K562 (cell line): ENCODE data around the gene PLCL1. TPM values are rescaled to one million over a fixed set of nuclear protein-coding genes. Genes with fewer than 3 reads are reported as not detected.

ENCODE experiments used
- ATAC-seq: fragments of 200-7000 bp; cut with Tn5 transposase; 3 replicates; pipeline ENCODE4 v1.9.1; 2020; ENCODE audit warnings: moderate library complexity
- BruUV-seq: library from RNA; stranded (reverse); fragments of 400-500 nt; replicated peaks from 2 replicates; lab custom pipeline; 2021; lab: Mats Ljungman, UMichigan
- CTCF ChIA-PET: fragments of 300-600 bp; formaldehyde crosslinking; extraction: SDS; loops from one replicate; lab custom pipeline; 2021; ENCODE audit warnings: low intra/inter-chr PET ratio; lab: Yijun Ruan, JAX
- POLR2A ChIA-PET: fragments of 300-600, 350-650 bp; sonication (Branson Sonifier 250); formaldehyde crosslinking; extraction: SDS; loops from one replicate; lab custom pipeline; 2021; ENCODE audit warnings: antibody characterized with exemption, inconsistent platforms; lab: Yijun Ruan, JAX
- DNase-seq, 4 experiments: peaks; one replicate each; pipeline versions ENCODE4 v3.0.0 to v3.0.0-alpha.2; 2011 to 2018; ENCODE audit warnings: low spot score in 3 of 4, mixed read lengths in 3 of 4; ENCODE audit errors: extremely low read depth in 1 of 4
- FAIRE-seq: peaks from 2 replicates; lab custom pipeline; 2011; peaks lifted over from hg19 to GRCh38; lab: Jason Lieb, UNC
- H2AFZ ChIP-seq: 2 replicates; pipeline ENCODE4 v1.6.0; 2011; ENCODE audit warnings: low read depth, low read length, control low read depth, inconsistent platforms
- H3K27ac ChIP-seq: fragments of 200-600 bp; 3 replicates; pipeline ENCODE4 v1.8.0; 2011; ENCODE audit warnings: low read depth, mild to moderate bottlenecking, control low read depth, inconsistent platforms, low read length, moderate library complexity, mixed read lengths; ENCODE audit errors: extremely low read depth
- H3K27me3 ChIP-seq, 2 experiments: fragments of 300-600 bp in 1 of 2; 2 replicates in 1 of 2; 3 replicates in 1 of 2; pipeline versions ENCODE4 v1.6.0 to v1.8.0; 2011; ENCODE audit warnings: inconsistent platforms in 2 of 2, low read length in 2 of 2, mild to moderate bottlenecking in 1 of 2, mixed read lengths in 1 of 2, moderate library complexity in 1 of 2; ENCODE audit not compliant: control insufficient read depth in 2 of 2, insufficient read depth in 2 of 2
- H3K36me3 ChIP-seq: fragments of 300-600 bp; 3 replicates; pipeline ENCODE4 v1.8.0; 2011; ENCODE audit warnings: mild to moderate bottlenecking, low read length, inconsistent platforms; ENCODE audit not compliant: control insufficient read depth, insufficient read depth
- H3K4me1 ChIP-seq, 2 experiments: fragments of 200-600 bp in 1 of 2; replicated peaks in 1 of 2; 2 replicates in 1 of 2; 3 replicates in 1 of 2; pipeline versions ENCODE4 v1.5.1 to v1.8.0; 2011; ENCODE audit warnings: inconsistent platforms in 2 of 2, low read length in 2 of 2, mild to moderate bottlenecking in 1 of 2, mixed read lengths in 1 of 2, moderate library complexity in 1 of 2; ENCODE audit not compliant: control insufficient read depth in 2 of 2, insufficient read depth in 2 of 2
- H3K4me2 ChIP-seq: 2 replicates; pipeline ENCODE4 v1.6.1; 2011; ENCODE audit warnings: low read length, control low read depth, inconsistent platforms, mixed read lengths; ENCODE audit not compliant: insufficient read depth
- H3K4me3 ChIP-seq: fragments of 200-600 bp; sonication (generic), shearing (Covaris generic); 2 replicates; pipeline ENCODE4 v1.5.1; 2016; ENCODE audit warnings: control low read depth, inconsistent platforms
- H3K79me2 ChIP-seq: fragments of 200-600 bp; 3 replicates; pipeline ENCODE4 v1.8.0; 2011; ENCODE audit warnings: low read length, inconsistent platforms; ENCODE audit not compliant: control insufficient read depth, insufficient read depth
- H3K9ac ChIP-seq, 2 experiments: 2 replicates each; pipeline versions ENCODE4 v1.6.0 to v1.6.1; 2011; ENCODE audit warnings: low read depth in 2 of 2, low read length in 2 of 2, control low read depth in 1 of 2, inconsistent platforms in 1 of 2, mild to moderate bottlenecking in 1 of 2, mixed read lengths in 1 of 2; ENCODE audit not compliant: insufficient read depth in 1 of 2
- H3K9me1 ChIP-seq: one replicate; pipeline ENCODE4 v1.6.0; 2011; ENCODE audit warnings: inconsistent platforms, mild to moderate bottlenecking, low read length, moderate library complexity; ENCODE audit not compliant: control insufficient read depth, insufficient read depth
- H3K9me3 ChIP-seq: replicated peaks from 2 replicates; pipeline ENCODE4 v1.5.1; 2011; ENCODE audit warnings: low read depth, low read length, inconsistent platforms; ENCODE audit not compliant: control insufficient read depth, insufficient read depth
- H4K20me1 ChIP-seq: replicated peaks from 2 replicates; pipeline ENCODE4 v1.6.1; 2011; ENCODE audit warnings: low read length, inconsistent platforms, mixed read lengths; ENCODE audit not compliant: control insufficient read depth, insufficient read depth
- ATF6 ChIP-seq: sonication (generic); formaldehyde crosslinking; IDR thresholded peaks from 2 replicates; pipeline ENCODE4 v1.4.0; 2020; ENCODE audit warnings: mild to moderate bottlenecking, missing genetic modification reagents
- CHAMP1 ChIP-seq: fragments of 450-650 bp; IDR thresholded peaks from 2 replicates; pipeline ENCODE4 v1.6.1; 2016; ENCODE audit warnings: mild to moderate bottlenecking
- HBP1 ChIP-seq: fragments of 450-650 bp; formaldehyde crosslinking; IDR thresholded peaks from 2 replicates; pipeline ENCODE4 v1.4.0; 2022; ENCODE audit warnings: missing genetic modification characterization
- POLR3A ChIP-seq: IDR thresholded peaks from 2 replicates; pipeline ENCODE4 v1.6.1; 2011; ENCODE audit warnings: borderline replicate concordance, mild to moderate bottlenecking, moderate library complexity; ENCODE audit not compliant: insufficient read length, insufficient read depth; ENCODE audit errors: extremely low read depth
- SAP30 ChIP-seq: fragments of 200-600 bp; sonication (generic); IDR thresholded peaks from 2 replicates; pipeline ENCODE4 v1.6.1; 2012; ENCODE audit warnings: borderline replicate concordance, low read depth, mild to moderate bottlenecking, moderate library complexity, low read length, control low read depth, inconsistent platforms; ENCODE audit not compliant: insufficient read depth, poor library complexity, severe bottlenecking
- SP2 ChIP-seq: IDR thresholded peaks from 2 replicates; pipeline ENCODE4 v1.6.1; 2011; ENCODE audit warnings: mild to moderate bottlenecking, low read depth, low read length, moderate library complexity; ENCODE audit not compliant: poor library complexity, severe bottlenecking; ENCODE audit errors: extremely low read depth
- TCFL5 ChIP-seq: fragments of 250-450 bp; sonication (Bioruptor Pico); conservative IDR thresholded peaks from 2 replicates; pipeline ENCODE4 v1.6.1; 2021; ENCODE audit warnings: mild to moderate bottlenecking, moderate library complexity, matching md5 sums
- ZNF316 ChIP-seq: fragments of 450-650 bp; IDR thresholded peaks from 2 replicates; pipeline ENCODE4 v1.6.1; 2016
- ZNF699 ChIP-seq: fragments of 250-450 bp; sonication (Bioruptor Pico); IDR thresholded peaks from 2 replicates; pipeline ENCODE4 v1.8.0; 2021; ENCODE audit warnings: mild to moderate bottlenecking, moderate library complexity; ENCODE audit not compliant: insufficient replicate concordance
- WGBS: fragments of 100-300 bp; shearing (Covaris generic); methylation state at CpG from one replicate; pipeline ENCODE4 v1.1.6; 2016; ENCODE audit warnings: low coverage, mixed read lengths; ENCODE audit not compliant: insufficient coverage; ENCODE audit errors: missing lambda C conversion rate; 5-methylcytosine and 5-hydroxymethylcytosine counted together
- in situ Hi-C: fragments of 300-500 bp; cut with MboI; formaldehyde crosslinking; loops from 4 replicates; pipeline ENCODE4 v1.15.0; 2018; ENCODE audit warnings: inconsistent platforms, mixed read lengths
- intact Hi-C: fragments of 100-400 bp; cut with micrococcal nuclease; formaldehyde crosslinking; loops from 2 replicates; pipeline ENCODE4 v1.14.2; 2022
- polyA plus RNA-seq, 8 experiments: library from polyadenylated mRNA; depleted of rRNA in 4 of 8; stranded (reverse) in 5 of 8; unstranded in 3 of 8; fragments of >200 nt; fragmentation: Nextera tagmentation in 2 of 8; fragmentation: Illumina TruSeq in 1 of 8; extraction: Ambion mirVana in 2 of 8; extraction: Trizol in 1 of 8; gene quantifications; 2 replicates each; pipeline versions ENCODE4 v1.2.1 to v1.2.3, GENCODE V29; 2011 to 2014; ENCODE audit warnings: inconsistent platforms in 1 of 8, missing spikeins in 1 of 8
- total RNA-seq, 7 experiments: library from RNA; depleted of rRNA in 6 of 7; stranded (reverse); fragments of >200 nt in 6 of 7; fragmentation: Illumina TruSeq in 2 of 7; extraction: Trizol in 2 of 7; gene quantifications; 2 replicates each; pipeline versions ENCODE4 v1.2.1 to v1.2.3, GENCODE V29; 2011 to 2021; ENCODE audit warnings: low replicate concordance in 1 of 7
- TF ChIP-seq, protein P1 (sequence below): fragments of 250-450 bp; sonication (Bioruptor Pico); IDR thresholded peaks from 2 replicates; pipeline ENCODE4 v1.5.0; 2021

The PLCL1 gene
- total and polyA plus RNA-seq, 9 of the 15 experiments (the other 6 are each of a cell fraction or from before 2014, with no cell fraction given) = 2.0 to 17.7 (median 8.6) TPM

DNA sequence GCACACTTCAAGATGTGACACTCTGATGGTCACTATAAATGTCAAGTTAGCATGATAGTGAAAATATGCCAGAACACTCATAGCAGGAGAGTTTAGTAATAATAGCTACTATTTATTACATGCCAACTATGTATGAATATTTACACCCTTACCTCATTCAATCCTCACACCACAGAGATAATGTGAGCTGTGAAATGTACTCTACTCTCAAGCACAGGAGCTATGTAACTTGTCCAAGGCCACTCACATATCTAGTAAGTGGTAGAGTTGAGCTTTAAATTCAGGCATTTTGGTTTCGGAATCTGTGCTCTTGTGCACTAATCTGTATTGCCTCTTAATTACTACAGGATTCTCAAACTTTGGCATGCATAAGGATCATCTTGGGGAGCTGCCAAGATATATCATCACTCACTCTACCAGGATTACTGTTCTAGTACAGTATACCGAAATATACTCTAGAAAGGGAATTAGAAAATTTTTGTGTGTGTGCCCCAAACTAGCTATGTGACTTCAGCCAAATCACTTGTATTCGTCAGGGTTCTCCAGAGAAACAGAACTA is 154.3 kb downstream of the PLCL1 start:
- Histone ChIP-seq H3K4me3 (no peak overlapping the region), H3K27ac (no peak overlapping the region), H3K4me2 (no peak overlapping the region), H3K9ac (no peak overlapping the region), H2AFZ (no peak overlapping the region), H3K27me3 (no peaks in the 10 kb centered on the region), H3K9me3 (peaks cover 2% of the 10 kb centered on the region; the same call in 1 of the 2 replicates), H3K4me1 (no peaks in the 10 kb centered on the region; a peak in 1 of 5 replicates), H3K36me3 (no peaks in the 10 kb centered on the region), H3K79me2 (peaks cover 62% of the 10 kb centered on the region; the same call in 2 of the 3 replicates), H3K9me1 (no peaks in the 10 kb centered on the region), H4K20me1 (no peaks in the 10 kb centered on the region)
- BruUV-seq = no TSS peak
- intact Hi-C loops = no loop called here
- in situ Hi-C loops = no loop called here
- DNase-seq (no peak), FAIRE-seq (no peak), ATAC-seq (no peak)
- POLR2A ChIA-PET = interaction anchor here (1.0 kb wide), 1 partner anchor 23 kb away, joined by 3 read pairs; no protein-coding TSS in a partner anchor
- CTCF ChIA-PET = no interaction called here
- 90% methylated on average over 3 of the region's 3 CpGs for whole genome bisulfite sequencing
- TF ChIP-seq POLR3A = no peak
- TF ChIP-seq ATF6 (CRISPR knock-in tag) = no peak
- TF ChIP-seq SAP30 = no peak
- TF ChIP-seq, protein P1, sequence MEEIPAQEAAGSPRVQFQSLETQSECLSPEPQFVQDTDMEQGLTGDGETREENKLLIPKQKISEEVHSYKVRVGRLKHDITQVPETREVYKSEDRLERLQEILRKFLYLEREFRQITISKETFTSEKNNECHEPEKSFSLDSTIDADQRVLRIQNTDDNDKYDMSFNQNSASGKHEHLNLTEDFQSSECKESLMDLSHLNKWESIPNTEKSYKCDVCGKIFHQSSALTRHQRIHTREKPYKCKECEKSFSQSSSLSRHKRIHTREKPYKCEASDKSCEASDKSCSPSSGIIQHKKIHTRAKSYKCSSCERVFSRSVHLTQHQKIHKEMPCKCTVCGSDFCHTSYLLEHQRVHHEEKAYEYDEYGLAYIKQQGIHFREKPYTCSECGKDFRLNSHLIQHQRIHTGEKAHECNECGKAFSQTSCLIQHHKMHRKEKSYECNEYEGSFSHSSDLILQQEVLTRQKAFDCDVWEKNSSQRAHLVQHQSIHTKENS = no peak
- TF ChIP-seq TCFL5 (CRISPR knock-in tag) = no peak
- TF ChIP-seq HBP1 (CRISPR knock-in tag) = no peak
- TF ChIP-seq ZNF699 = no peak
- TF ChIP-seq ZNF316 = no peak
- no peak for TF ChIP-seq SP2
- no peak for TF ChIP-seq CHAMP1
